Stimulated activated CD8-positive, alpha-beta memory T cell treated with anti-CD3 and anti-CD28 coated beads, Interleukin-15, amount 100 ng/mL, for 1 hour (primary cell): ENCODE measurements around the gene UBB.
"Not testable (repeated sequence)": the region's sequence is repeated elsewhere in the genome, so short reads cannot be mapped to it uniquely, and the experiment has no call there.

ENCODE experiments used
- DNase-seq: peaks from one replicate; pipeline ENCODE4 v3.0.0-alpha.2; 2020; ENCODE audit warnings: low read depth

Gene UBB

DNA sequence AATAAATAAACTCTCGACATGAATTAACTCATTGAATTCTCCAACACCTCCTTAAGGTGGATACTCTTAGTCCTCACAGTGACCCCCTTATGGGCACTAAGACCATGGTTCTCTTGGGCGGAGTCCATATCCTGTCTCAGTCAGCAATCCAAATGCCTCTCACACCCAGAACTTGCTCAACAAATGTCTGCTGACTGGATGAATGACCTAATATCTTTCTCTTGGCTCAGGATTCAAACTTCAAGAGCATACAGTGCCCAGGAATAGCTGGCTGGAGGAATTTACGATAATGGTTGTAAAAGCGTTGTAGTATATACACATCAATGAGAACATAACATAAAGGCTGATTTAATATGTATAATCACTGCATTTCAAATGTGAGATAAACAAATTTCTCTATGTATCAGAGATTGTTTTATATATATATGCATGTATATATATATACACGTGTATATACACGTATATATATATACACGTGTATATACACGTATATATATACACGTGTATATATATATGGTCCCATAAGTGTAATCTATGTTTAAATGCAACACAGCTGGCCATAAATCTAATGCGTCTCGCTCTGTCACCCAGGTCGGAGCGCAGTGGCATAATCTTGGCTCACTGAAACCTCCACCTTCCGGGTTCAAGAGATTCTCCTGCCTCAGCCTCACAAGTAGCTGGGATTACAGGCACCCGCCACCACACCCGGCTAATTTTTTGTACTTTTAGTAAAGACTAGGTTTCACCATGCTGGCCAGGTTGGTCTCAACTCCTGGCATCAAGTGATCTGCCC is 6.5 kb upstream of the UBB start:
- DNase-seq = no peak

DNA sequence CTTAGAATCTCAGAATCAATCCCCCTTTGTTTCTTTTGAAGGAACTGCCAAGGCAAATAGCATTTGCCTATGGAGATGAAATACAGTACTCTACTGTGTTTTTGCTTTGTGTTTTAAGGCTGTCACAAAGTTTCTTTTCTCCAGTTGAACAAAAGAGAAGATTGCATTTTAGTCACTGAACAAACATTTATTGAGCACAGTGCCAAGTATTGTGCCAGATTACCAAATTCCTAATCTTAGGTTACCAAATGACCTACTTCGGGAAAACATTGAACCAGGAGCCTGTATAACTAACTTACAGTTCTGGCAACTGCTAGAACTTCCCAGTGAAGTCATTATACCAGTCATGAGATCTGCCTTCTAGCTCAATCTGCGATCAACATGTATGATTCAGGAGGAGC is 3.0 kb upstream of the UBB start:
- DNase-seq = no peak

DNA sequence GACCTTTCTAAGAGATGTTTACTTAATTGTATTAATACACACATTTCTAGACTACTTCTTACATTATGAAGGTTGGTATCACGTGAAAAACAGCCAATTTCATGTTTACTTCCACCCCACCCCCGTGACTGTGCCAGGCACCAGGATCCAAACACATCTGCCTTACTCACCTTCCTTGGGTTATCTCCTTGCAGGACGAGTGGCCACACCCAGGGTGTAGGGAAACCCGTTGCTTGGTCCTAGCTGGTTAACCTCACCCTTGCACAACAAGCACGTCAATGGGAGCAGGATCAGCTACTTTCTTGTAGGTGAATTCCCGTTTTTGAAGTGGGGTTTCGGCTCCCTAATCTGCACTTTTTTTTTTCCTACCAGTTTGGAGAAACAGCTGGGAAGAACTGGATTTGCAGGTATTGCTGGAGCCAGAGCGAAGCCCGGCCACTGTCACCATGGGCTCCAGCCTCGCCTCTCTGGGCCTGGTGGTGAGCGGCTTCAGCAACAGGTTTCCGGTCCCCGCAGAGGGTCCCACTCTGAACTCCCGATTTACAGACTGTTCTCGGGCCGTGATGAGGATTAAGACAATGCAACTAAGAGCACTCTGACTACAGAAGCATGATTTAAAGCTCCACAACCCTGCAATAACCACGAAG is 2.1 kb upstream of the UBB start:
- DNase-seq = no peak

DNA sequence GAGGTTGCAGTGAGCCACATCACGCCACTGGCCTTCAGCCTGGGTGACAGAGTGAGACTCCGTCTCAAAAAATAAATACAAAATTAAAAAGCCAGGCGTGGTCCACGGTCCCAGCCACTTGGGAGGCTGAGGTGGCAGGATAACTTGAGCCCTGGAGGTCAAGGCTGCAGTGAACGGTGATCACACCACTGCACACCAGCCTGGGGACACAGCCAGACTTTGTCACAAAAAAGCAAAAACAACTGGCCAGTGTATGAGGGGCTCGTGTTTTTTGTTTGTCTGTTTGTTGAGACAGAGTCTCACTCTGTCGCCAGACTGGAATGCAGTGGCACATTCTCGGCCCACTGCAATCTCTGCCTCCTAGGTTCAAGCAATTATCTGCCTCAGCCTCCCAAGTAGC is 1.2 kb upstream of the UBB start:
- no peak for DNase-seq

DNA sequence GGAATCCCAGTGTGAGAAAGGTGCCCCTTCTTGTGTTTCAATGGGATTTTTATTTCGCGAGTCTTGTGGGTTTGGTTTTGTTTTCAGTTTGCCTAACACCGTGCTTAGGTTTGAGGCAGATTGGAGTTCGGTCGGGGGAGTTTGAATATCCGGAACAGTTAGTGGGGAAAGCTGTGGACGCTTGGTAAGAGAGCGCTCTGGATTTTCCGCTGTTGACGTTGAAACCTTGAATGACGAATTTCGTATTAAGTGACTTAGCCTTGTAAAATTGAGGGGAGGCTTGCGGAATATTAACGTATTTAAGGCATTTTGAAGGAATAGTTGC is 567 bp downstream of the UBB start:
- DNase-seq = no peak

DNA sequence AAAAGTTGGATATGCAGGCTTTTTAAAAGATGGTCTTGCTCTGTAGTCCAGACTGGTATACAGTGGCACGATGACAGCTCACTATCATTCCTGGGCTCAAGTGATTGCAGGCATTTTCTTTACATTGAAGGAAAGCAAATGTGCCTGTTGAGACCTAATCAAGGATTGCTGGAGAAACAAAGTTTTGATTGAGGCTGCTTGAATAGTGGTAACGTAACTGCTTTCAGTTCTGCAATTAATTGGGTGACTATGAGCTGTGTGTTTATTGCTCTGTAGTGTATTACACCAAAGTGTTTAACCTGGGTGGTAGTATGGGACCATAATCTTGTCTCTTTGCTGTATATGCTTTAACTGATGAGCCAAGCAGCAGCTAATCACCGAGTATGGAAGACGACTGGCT is 2.3 kb downstream of the UBB start:
- no peak for DNase-seq

DNA sequence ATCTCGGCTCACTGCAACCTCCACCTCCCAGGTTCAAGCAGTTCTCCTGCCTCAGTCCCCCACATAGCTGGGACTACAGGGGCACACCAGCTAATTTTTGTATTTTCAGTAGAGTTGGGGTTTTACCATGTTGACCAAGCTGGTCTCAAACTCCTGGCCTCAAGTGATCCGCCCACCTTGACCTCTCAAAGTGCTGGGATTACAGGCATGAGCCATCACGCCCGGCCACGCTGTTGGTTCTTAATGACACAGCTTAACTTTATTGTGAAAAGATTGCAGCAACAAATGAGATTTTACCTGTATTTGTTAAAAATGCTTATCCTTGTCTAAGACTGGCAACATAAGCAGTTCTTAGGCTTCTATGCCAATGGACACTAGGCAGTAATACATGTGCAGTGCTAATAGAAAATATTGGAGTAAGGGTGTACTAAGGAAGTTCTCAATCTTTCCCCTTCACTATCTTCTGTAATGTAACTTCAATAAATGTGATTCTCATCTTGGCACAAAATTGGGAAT is 2.9 kb downstream of the UBB start:
- no peak for DNase-seq

DNA sequence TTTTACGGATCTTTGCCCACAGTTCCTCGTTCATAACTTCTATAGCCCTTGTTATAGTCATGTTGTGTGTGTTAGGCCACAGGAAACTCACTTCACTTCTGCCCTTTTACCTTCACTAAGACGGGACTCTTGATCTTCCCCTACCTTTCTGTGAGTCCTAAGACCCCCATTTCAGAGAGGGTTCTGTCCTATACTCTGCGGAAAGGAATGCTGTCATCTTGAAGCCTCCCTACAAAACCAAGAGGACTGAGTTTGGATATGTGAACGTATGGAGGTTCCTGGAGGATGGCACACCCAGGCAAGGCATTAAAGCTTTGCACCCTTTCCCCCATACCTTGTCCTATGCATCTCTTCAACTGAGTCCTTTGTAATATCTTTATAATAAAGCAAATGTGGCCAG is 3.7 kb downstream of the UBB start:
- DNase-seq = no peak

DNA sequence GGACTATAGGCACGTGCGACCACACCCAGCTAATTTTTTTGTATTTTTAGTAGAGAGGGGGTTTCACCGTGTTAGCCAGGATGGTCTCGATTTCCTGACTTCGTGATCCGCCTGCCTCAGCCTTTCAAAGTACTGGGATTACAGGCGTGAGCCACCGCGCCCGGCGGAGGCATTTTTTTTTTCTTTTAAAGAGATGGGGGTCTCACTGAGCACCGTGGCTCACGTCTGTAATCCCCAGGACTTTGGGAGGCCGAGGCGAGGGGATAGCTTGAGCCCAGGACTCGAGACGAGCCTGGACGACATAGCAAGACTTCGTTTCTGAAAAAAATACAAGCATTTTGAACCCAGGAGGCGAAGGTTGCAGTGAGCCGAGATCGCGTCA is 5.2 kb downstream of the UBB start:
- not testable (repeated sequence) for DNase-seq

DNA sequence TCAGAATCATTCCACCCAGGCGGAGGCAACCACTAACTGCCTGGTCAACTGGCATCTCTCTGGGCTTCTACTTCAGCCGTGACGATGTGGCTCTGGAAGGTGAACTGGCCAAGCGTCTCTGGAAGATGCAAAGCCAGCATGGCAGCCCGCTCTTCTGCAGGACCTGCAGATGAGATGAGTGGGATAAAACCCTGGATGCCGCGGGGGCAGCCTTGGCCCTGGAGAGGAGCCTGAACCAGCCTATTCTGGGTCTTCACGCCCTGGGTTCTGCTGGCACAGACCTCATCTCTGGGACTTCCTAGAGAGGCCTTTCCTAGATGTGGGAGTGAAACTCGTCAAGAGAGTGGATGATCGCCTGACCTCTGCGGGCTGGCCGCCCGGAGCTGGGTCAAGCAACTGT is 10.6 kb downstream of the UBB start:
- no peak for DNase-seq

DNA sequence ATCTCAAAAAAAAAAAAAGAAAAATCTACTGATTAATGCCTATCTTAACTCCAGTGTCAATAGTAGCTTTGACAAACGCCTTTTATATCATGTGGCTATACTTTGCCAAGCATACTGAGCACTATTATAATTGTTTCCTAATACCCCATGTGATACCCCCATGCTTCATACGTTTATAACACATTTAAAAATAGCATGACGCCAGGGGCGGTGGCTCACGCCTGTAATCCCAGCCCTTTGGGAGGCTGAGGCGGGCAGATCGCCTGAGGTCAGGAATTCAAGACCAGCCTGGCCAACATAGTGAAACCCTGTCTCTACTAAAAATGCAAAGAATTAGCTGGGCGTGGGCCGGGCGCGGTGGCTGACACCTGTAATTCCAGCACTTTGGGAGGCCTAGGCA is 11.6 kb downstream of the UBB start:
- DNase-seq = not testable (repeated sequence)

DNA sequence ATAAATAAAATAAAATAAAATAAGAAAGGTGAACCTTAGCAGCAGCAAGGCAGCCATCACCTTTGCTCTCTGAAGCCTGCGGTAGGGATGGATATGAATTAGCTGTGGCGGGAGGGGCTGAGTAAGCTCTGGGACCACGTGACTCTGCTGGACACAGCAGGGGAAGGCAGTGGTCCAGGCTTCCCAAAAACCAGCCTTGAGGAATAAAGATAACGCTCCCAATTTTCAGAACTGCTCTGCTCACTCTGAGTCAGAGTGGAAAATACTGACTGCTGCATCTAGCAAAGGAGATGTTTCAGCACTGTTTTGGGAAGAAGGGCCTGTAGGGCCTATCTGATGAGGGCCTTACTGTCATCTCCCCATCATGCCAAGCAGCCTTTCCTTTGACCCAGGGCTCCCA is 15.0 kb downstream of the UBB start:
- not testable (repeated sequence) for DNase-seq

DNA sequence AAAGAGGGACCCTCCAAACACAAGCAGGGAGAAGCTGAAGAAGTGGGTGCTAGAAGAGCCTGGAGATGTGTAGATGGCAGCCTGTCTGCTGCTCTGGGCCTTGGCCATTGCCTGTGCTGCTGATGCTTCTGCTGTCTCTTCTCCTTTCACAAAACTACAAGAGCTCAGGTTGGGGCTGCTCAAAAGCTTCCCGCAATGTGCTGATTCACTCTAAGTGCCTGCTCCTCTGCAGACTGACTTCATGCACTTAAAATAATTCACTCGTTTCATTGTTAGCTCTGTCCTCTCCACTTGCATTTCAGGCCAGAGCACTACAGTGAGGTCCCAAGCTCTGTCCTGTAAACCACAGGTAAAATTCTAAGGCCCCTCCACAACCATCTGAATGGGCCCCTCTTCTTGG is 15.8 kb downstream of the UBB start:
- DNase-seq = not testable (repeated sequence)

DNA sequence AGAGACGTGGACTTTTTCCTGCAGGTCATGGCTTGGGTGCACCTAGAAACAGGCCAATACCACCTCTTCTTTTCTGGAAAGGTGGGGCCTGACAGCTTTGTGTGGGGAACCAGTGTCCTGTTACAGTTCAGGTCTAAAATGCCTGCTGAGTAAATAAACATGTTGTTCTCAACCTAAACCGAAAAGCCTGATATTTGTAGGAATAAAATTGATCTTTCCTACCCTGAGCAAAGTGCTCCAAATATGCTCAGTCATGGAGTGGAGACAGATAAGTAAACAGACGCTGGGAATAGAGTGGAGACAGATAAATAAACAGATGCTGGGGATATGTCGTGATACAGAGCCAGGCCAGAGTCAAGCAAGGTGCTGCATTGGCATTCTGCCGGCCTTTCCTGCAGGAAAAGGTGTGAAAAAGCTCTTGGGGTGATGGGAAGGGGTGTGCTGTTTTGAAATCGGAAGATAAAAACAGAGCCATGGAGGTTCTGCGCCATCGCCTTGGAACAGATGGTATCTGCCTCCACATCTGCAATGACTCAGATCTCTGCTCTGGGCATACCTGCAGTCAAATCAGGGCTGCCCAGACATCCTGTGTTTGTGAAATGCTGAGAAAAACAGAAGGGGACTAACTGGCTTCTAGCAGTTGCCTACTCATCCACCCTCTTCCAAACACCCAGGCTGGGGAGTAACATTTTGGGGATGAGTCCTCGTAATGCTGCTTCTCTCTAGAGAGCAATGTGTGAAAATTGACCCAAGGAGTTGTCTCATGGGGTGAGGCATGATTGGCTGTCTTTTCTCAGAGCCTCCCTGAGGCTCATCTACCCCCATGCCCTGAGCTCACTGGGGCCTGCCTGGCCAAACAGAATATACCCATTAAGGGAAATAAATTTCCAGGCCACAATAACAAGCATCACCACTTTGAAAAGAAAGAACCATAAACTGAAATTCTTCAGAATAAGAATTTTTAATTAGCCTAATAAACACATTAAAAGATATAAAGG is 17.7 kb downstream of the UBB start:
- DNase-seq = no peak

DNA sequence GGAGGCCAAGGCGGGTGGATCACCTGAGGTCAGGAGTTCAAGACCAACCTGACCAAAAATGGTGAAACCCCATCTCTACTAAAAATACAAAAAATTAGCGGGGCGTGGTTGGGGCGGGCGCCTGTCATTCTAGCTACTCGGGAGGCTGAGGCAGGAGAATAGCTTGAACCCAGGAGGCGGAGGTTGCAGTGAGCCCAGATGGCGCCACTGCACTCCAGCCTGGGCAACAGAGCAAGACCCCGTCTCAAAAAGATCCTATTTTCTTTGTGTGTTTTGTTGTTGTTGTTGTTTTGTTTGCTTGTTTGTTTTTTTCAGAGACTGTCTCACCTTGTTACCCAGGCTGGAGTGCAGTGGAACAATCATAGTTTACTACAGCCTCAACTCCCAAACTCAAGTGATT is 23.0 kb downstream of the UBB start:
- not testable (repeated sequence) for DNase-seq

DNA sequence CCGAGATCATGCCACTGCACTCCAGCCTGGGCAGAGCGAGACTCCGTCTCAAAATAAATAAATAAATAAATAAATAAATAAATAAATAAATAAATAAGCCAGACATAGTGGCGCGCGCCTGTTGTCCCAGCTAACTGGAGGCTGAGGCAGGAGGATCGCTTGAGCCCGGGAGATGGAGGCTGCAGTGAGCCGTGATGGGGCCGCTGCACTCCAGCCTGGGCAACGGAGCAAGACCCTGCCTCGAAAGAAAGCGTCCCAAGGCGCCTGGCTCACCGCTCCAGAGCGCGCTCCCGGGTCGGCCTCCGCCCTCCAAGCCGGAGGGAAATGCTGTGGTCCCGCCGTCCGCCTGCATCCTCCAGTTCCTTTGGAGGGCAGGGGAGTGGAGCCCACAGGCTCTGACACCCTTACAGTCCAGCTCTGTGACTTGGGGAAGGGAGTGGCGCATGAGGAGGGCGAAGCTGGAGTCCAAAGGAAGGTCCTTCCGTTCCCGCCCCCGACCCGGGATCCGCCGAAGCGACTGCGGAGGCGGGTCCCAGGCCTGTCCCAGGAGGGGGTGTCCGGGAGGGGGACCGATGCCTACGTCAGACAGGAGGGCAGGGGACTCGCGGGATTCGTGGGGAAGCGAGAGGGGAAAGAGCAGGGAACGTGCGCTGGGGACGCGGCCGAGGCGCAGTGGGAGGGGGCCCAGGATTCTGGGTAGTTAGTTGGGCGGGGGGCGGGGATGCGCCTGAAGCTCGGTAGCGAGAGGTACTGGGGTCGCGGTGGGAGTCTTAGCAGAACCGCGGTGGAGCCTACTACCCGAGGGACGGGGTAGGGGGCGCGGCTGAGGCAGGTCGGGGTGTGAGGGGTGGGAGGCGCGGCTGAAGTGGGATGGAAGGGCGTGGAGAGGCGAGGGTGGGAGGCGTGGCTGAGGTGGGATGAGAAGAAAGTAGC is 26.1 kb downstream of the UBB start:
- DNase-seq = no peak

DNA sequence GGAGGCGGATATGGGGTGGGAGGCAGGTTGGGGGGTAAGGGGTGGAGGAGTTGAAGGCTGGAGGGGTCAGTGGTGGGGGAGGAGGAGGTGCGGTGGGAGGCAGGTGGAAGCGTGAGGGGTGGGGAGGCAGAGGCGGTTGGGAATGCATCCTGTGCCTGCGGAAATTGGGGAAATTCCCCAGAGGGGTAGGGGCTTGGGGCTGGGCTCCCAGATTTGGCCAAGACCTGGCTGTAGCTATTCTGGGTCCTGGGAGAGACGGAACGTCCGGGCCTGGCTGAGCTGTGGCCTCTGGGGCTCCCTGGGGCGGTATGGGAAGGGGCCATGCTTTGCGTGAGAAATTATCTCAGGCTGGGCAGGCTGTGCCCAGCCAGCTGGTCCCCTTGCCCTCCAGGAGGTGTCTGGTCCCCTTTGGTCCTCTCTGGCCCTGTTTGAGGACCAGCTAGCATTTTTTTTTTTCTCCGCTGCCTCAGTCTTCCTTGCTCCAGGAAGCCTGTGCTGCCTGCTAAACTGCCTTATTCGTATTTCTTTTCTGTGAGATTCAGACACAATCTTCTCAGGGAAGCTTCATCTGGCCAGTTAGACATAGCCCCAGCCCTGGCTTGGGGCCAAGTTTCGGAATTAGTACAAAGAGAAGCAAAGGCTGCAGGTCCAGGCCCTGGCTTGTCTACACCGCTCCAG is 27.2 kb downstream of the UBB start:
- no peak for DNase-seq

DNA sequence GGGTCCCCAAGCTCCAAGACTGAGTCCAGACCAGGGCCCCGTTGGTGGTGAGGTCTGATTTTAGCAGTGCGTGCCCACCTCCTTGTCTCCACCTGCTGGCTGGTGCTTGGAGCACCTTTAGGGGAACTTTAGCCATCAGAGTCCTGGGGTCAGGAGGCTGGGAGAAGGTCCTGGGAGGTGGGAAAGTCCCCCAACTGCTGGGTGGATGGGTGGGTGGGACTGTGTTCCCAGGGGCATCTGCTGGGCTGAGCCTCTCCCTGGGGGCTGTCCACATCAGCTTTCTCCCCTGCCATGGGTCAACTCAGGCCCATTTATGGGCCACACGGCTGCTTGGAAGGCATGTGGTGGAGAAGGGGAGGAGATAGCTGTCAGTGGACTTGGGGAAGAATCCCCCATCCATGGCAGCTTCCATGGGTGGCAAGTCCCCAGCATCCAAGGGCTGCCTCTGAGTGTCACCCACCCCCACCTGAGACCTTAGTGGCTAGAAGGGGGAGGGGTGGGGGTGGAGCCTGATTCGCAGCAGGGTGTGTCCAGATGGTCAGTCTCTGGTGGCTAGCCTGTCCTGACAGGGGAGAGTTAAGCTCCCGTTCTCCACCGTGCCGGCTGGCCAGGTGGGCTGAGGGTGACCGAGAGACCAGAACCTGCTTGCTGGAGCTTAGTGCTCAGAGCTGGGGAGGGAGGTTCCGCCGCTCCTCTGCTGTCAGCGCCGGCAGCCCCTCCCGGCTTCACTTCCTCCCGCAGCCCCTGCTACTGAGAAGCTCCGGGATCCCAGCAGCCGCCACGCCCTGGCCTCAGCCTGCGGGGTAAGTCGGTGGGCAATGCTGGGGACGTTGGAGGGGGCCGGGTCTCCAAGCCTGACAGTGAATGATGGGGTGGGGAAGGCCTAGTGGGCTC is 34.4 kb downstream of the UBB start, which contains the start of gene TRPV2:
Gene TRPV2, plus strand, starts transcription at position 541 of the 894 bp plus-strand sequence. CDS start 2,098 bp downstream, outside the sequence.
- peak; percentile 24 for DNase-seq

DNA sequence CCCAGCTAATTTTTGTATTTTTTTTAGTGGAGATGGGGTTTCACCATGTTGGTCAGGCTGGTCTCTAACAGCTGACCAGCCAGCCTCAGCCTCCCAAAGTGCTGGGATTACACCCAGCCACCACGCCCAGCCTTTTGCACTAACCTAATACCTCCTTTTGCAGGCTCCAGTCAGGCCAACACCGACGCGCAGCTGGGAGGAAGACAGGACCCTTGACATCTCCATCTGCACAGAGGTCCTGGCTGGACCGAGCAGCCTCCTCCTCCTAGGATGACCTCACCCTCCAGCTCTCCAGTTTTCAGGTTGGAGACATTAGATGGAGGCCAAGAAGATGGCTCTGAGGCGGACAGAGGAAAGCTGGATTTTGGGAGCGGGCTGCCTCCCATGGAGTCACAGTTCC is 36.5 kb downstream of the UBB start:
- no peak for DNase-seq
